Colonic mucosa (tissue), 4 donors: Measurements from ENCODE around the gene TSPAN31. TPM values are rescaled to one million over a fixed set of nuclear protein-coding genes. Genes with fewer than 3 reads are reported as not detected.
A peak's percentile ranks its signal among the peaks of the same experiment; 100 is the strongest.

Source experiments
- DNase-seq: peaks from one replicate; pipeline ENCODE4 v3.0.0-alpha.2; 2020
- H3K27ac ChIP-seq: fragments of 200-600 bp; one replicate; pipeline ENCODE4 v1.8.0; 2021
- H3K27me3 ChIP-seq: fragments of 200-600 bp; one replicate; pipeline ENCODE4 v1.8.0; 2021
- H3K36me3 ChIP-seq: fragments of 200-600 bp; one replicate; pipeline ENCODE4 v1.8.0; 2021
- H3K4me1 ChIP-seq: fragments of 200-600 bp; one replicate; pipeline ENCODE4 v1.8.0; 2021; ENCODE audit warnings: mild to moderate bottlenecking
- H3K4me3 ChIP-seq: fragments of 200-600 bp; one replicate; pipeline ENCODE4 v1.8.0; 2021
- H3K9ac ChIP-seq, 2 donors: one replicate each; pipeline ENCODE4 v1.7.0; 2013; ENCODE audit warnings: control low read depth in 2 of 2, low read depth in 2 of 2, low read length in 2 of 2
- H3K9me3 ChIP-seq: fragments of 200-600 bp; one replicate; pipeline ENCODE4 v1.8.0; 2021
- CTCF ChIP-seq: fragments of 200-600 bp; IDR thresholded peaks from one replicate; pipeline ENCODE4 v1.8.0; 2022; ENCODE audit warnings: antibody characterized with exemption, mild to moderate bottlenecking
- intact Hi-C: fragments of 100-400 bp; cut with DNase I; formaldehyde crosslinking; loops from one replicate; pipeline ENCODE4 v1.14.1; 2022
- total RNA-seq, 2 donors: library from RNA; stranded (reverse); fragmentation: NEBNext Ultra II Directional in 1 of 2; extraction: Animal tissue kit (Norgen Biotek cat#: 25700) in 1 of 2; gene quantifications; one replicate each; pipeline ENCODE4 v1.2.1, GENCODE V29; 2021
- donor health status: healthy.
- donor health status: DM: no; HTN: no; CAD: no.
- donor health status: DM: no; HTN: no; CAD: no.

Gene TSPAN31
- total RNA-seq, 2 donors from 2014 or later: 19.3 to 32.3 TPM

GRCh38 chr12:57746025-57746424, 1.2 kb downstream of the TSPAN31 start:
- H3K9me3 ChIP-seq: no peaks in the 10 kb centered on the region
- H3K4me3 ChIP-seq: peak overlapping the region; percentile 63
- no peak overlapping the region for H3K27ac ChIP-seq
- peak overlapping the region in 1 of 2 donors; percentile 91 for H3K9ac ChIP-seq
- TF ChIP-seq CTCF: no peak
- intact Hi-C loops: no loop called here
- peaks cover 6% of the 10 kb centered on the region for H3K36me3 ChIP-seq
- DNase-seq: no peak
- H3K27me3 ChIP-seq: no peaks in the 10 kb centered on the region
- no peaks in the 10 kb centered on the region for H3K4me1 ChIP-seq

- Histone ChIP-seq H3K9ac (no peak overlapping the region), H3K4me1 (no peaks in the 10 kb centered on the region), H3K36me3 (peaks cover 6% of the 10 kb centered on the region), H3K27me3 (no peaks in the 10 kb centered on the region), H3K9me3 (no peaks in the 10 kb centered on the region), H3K27ac (no peak overlapping the region), H3K4me3 (no peak overlapping the region)
- TF ChIP-seq CTCF: no peak
- DNase-seq: no peak
- intact Hi-C loops: no loop called here
Observed at GRCh38 chr12:57749061-57749460, 4.2 kb downstream of the TSPAN31 start.

- peak overlapping the region in 1 of 2 donors; percentile 84 for H3K9ac ChIP-seq
- intact Hi-C loops: no loop called here
- H3K27ac ChIP-seq: no peak overlapping the region
- peaks cover 6% of the 10 kb centered on the region for H3K36me3 ChIP-seq
- no peak for TF ChIP-seq CTCF
- H3K9me3 ChIP-seq: no peaks in the 10 kb centered on the region
- H3K4me3 ChIP-seq: peak overlapping the region; percentile 73
- no peaks in the 10 kb centered on the region for H3K27me3 ChIP-seq
- H3K4me1 ChIP-seq: no peaks in the 10 kb centered on the region
- DNase-seq: no peak
Observed at GRCh38 chr12:57750561-57751431, 6.0 kb downstream of the TSPAN31 start.

GRCh38 chr12:57751432-57751787, 6.6 kb downstream of the TSPAN31 start:
- Histone ChIP-seq H3K4me3 (peak overlapping the region; percentile 73), H3K27me3 (no peaks in the 10 kb centered on the region), H3K4me1 (no peaks in the 10 kb centered on the region), H3K27ac (peak overlapping the region; percentile 64), H3K36me3 (peaks cover 6% of the 10 kb centered on the region), H3K9ac (peak overlapping the region; percentile 74 to 84), H3K9me3 (no peaks in the 10 kb centered on the region)
- no peak for TF ChIP-seq CTCF
- intact Hi-C loops: no loop called here
- DNase-seq: no peak

- H3K4me3 ChIP-seq: peak within 1 kb of the TSS; percentile 73
- peak within 1 kb of the TSS; percentile 74 to 84 for H3K9ac ChIP-seq
- H3K27me3 ChIP-seq: no peaks in the 10 kb centered on the region
- peak within 1 kb of the TSS; percentile 64 for H3K27ac ChIP-seq
- no peaks in the 10 kb centered on the region for H3K4me1 ChIP-seq
- TF ChIP-seq CTCF: no peak
- H3K36me3 ChIP-seq: peaks cover 6% of the 10 kb centered on the region
- peak; percentile 98 for DNase-seq
- intact Hi-C loops: no loop called here
- H3K9me3 ChIP-seq: no peaks in the 10 kb centered on the region
Observed at GRCh38 chr12:57751788-57752667, 7.2 kb downstream of the TSPAN31 start, which contains the start of gene CDK4. CDK4 (minus strand) TSS chr12:57752310; CDS start chr12:57751717, 593 bp downstream.
